GM12878 (cell line): ENCODE results near the gene INTS6. TPM values are rescaled to one million over a fixed set of nuclear protein-coding genes. Genes with fewer than 3 reads are reported as not detected.

Experiments used
- ATAC-seq: fragments of 200-7000 bp; cut with Tn5 transposase; 3 replicates; pipeline ENCODE4 v1.9.1; 2020; ENCODE audit warnings: mild to moderate bottlenecking, moderate library complexity
- BruUV-seq: library from RNA; stranded (reverse); fragments of 400-500 nt; replicated peaks from 2 replicates; lab custom pipeline; 2021; lab: Mats Ljungman, UMichigan
- CTCF ChIA-PET: fragments of 300-600 bp; sonication (Branson Sonifier 250); formaldehyde crosslinking; extraction: SDS; loops from one replicate; lab custom pipeline; 2021; ENCODE audit warnings: inconsistent platforms; lab: Yijun Ruan, JAX
- POLR2A ChIA-PET: fragments of 350-600 bp; formaldehyde crosslinking; extraction: SDS; loops from one replicate; lab custom pipeline; 2021; ENCODE audit warnings: inconsistent platforms; lab: Charles Lee
- RAD21 ChIA-PET: fragments of 300-600 bp; sonication (Branson Sonifier 250); formaldehyde crosslinking; loops from one replicate; lab custom pipeline; 2023; ENCODE audit warnings: antibody characterized with exemption; ENCODE audit not compliant: unreplicated experiment; lab: Charles Lee
- SMC1A ChIA-PET: fragments of 300-600 bp; sonication (Branson Sonifier 250); formaldehyde crosslinking; loops from one replicate; lab custom pipeline; 2023; ENCODE audit not compliant: unreplicated experiment, uncharacterized antibody; lab: Charles Lee
- DNase-seq: peaks from one replicate; pipeline ENCODE4 v3.0.0-alpha.2; 2011; ENCODE audit warnings: low read depth, low spot score
- FAIRE-seq: peaks from 3 replicates; lab custom pipeline; 2011; peaks lifted over from hg19 to GRCh38; lab: Jason Lieb, UNC
- H2AFZ ChIP-seq: 2 replicates; pipeline ENCODE4 v1.6.0; 2011; ENCODE audit warnings: low read depth, low read length, control low read depth; ENCODE audit not compliant: control insufficient read depth
- H3K27ac ChIP-seq: 2 replicates; pipeline ENCODE4 v1.5.1; 2011; ENCODE audit warnings: control low read depth; ENCODE audit not compliant: control insufficient read depth, insufficient read depth
- H3K27me3 ChIP-seq, 2 experiments: replicated peaks in 1 of 2; 2 replicates each; pipeline versions ENCODE4 v1.6.0 to v1.6.1; 2011; ENCODE audit warnings: low read length in 1 of 2; ENCODE audit not compliant: control insufficient read depth in 2 of 2, insufficient read depth in 2 of 2
- H3K36me3 ChIP-seq, 2 experiments: 2 replicates each; pipeline ENCODE4 v1.5.1; 2011; ENCODE audit warnings: low read length in 1 of 2; ENCODE audit not compliant: control insufficient read depth in 2 of 2, insufficient read depth in 2 of 2
- H3K4me1 ChIP-seq: 2 replicates; pipeline ENCODE4 v1.6.1; 2011; ENCODE audit warnings: mild to moderate bottlenecking, low read length, moderate library complexity, mixed read lengths; ENCODE audit not compliant: control insufficient read depth, insufficient read depth
- H3K4me2 ChIP-seq: 2 replicates; pipeline ENCODE4 v1.6.0; 2011; ENCODE audit warnings: control low read depth; ENCODE audit not compliant: control insufficient read depth, insufficient read depth
- H3K4me3 ChIP-seq: fragments of 200-600 bp; sonication (generic); 2 replicates; pipeline ENCODE4 v1.5.1; 2016
- H3K79me2 ChIP-seq: 2 replicates; pipeline ENCODE4 v1.6.0; 2011; ENCODE audit warnings: low read length; ENCODE audit not compliant: control insufficient read depth, insufficient read depth
- H3K9ac ChIP-seq: 2 replicates; pipeline ENCODE4 v1.8.0; 2011; ENCODE audit warnings: low read length, control low read depth, mixed read lengths; ENCODE audit not compliant: control insufficient read depth, insufficient read depth
- H3K9me3 ChIP-seq: replicated peaks from 3 replicates; pipeline ENCODE4 v1.5.1; 2011; ENCODE audit warnings: mild to moderate bottlenecking, low read length; ENCODE audit not compliant: control insufficient read depth, insufficient read depth
- H4K20me1 ChIP-seq: 2 replicates; pipeline ENCODE4 v1.6.0; 2011; ENCODE audit not compliant: control insufficient read depth, insufficient read depth
- CBX3 ChIP-seq: fragments of 200-600 bp; sonication (generic); IDR thresholded peaks from 2 replicates; pipeline ENCODE4 v1.6.1; 2016; ENCODE audit warnings: low read depth, borderline replicate concordance
- DPF2 ChIP-seq: fragments of 450-650 bp; IDR thresholded peaks from 2 replicates; pipeline ENCODE4 v1.6.1; 2017; ENCODE audit warnings: mild to moderate bottlenecking
- HDAC2 ChIP-seq: fragments of 200-600 bp; sonication (generic); IDR thresholded peaks from 2 replicates; pipeline ENCODE4 v1.6.1; 2017
- MTA3 ChIP-seq: IDR thresholded peaks from 2 replicates; pipeline ENCODE4 v1.6.1; 2012; ENCODE audit warnings: low read length, inconsistent platforms, borderline replicate concordance
- MYB ChIP-seq: fragments of 150-350 bp; IDR thresholded peaks from 2 replicates; pipeline ENCODE4 v1.6.1; 2014; ENCODE audit warnings: mild to moderate bottlenecking, low read depth, low read length, borderline replicate concordance
- NFXL1 ChIP-seq: fragments of 450-650 bp; IDR thresholded peaks from 2 replicates; pipeline ENCODE4 v1.6.1; 2017; ENCODE audit warnings: antibody characterized with exemption, mild to moderate bottlenecking, borderline replicate concordance
- YBX1 ChIP-seq: fragments of 450-650 bp; IDR thresholded peaks from 2 replicates; pipeline ENCODE4 v1.6.1; 2016; ENCODE audit warnings: antibody characterized with exemption
- ZNF274 ChIP-seq: IDR thresholded peaks from one replicate; pipeline ENCODE4 v1.8.0; 2011; ENCODE audit not compliant: insufficient read length, insufficient read depth
- WGBS: methylation state at CpG from one replicate; pipeline ENCODE4 v1.1.6; 2016; ENCODE audit warnings: low lambda C conversion rate; ENCODE audit not compliant: insufficient replicate concordance, insufficient coverage; ENCODE audit errors: missing lambda C conversion rate; 5-methylcytosine and 5-hydroxymethylcytosine counted together
- in situ Hi-C: fragments of 300-500 bp; cut with MboI; formaldehyde crosslinking; loops from 9 replicates; pipeline ENCODE4 v1.14.3; 2018; ENCODE audit warnings: mixed read lengths
- intact Hi-C: fragments of 100-400 bp; cut with micrococcal nuclease; formaldehyde crosslinking; loops from one replicate; pipeline ENCODE4 v1.14.2; 2022; ENCODE audit not compliant: unreplicated experiment
- polyA plus RNA-seq, 11 experiments: library from polyadenylated mRNA; depleted of rRNA in 4 of 11; unstranded in 6 of 11; stranded (reverse) in 5 of 11; fragments of >200 nt; fragmentation: Nextera tagmentation in 4 of 11; fragmentation: Illumina TruSeq in 1 of 11; extraction: Ambion mirVana in 4 of 11; extraction: Trizol in 1 of 11; gene quantifications; 1 replicate in 1 of 11; 2 replicates in 10 of 11; pipeline versions ENCODE4 v1.2.1 to v1.2.3, GENCODE V29; 2011 to 2016; ENCODE audit warnings: inconsistent platforms in 2 of 11, missing spikeins in 2 of 11, low read depth in 1 of 11
- total RNA-seq, 4 experiments: library from RNA; depleted of rRNA in 3 of 4; stranded (reverse); fragments of >200 nt in 3 of 4; fragmentation: Illumina TruSeq in 1 of 4; extraction: Trizol in 1 of 4; gene quantifications; 2 replicates each; pipeline versions ENCODE4 v1.2.1 to v1.2.3, GENCODE V29; 2013 to 2021
- TF ChIP-seq, protein P1 (sequence below): fragments of 450-650 bp; IDR thresholded peaks from 2 replicates; pipeline ENCODE4 v1.6.1; 2018; ENCODE audit warnings: mild to moderate bottlenecking, low read depth, moderate library complexity; ENCODE audit not compliant: partially characterized antibody
- TF ChIP-seq, protein P2 (sequence below): fragments of 450-650 bp; IDR thresholded peaks from 2 replicates; pipeline ENCODE4 v1.6.1; 2017; ENCODE audit warnings: mild to moderate bottlenecking
- TF ChIP-seq, protein P3 (sequence below): fragments of 450-650 bp; IDR thresholded peaks from 2 replicates; pipeline ENCODE4 v1.6.1; 2018; ENCODE audit warnings: borderline replicate concordance, mild to moderate bottlenecking; ENCODE audit not compliant: partially characterized antibody

Gene INTS6
- total and polyA plus RNA-seq, 10 of the 15 experiments (the other 5 are each of a cell fraction or from before 2014, with no cell fraction given), result 7.2 to 57.7 (median 30.9) TPM

DNA sequence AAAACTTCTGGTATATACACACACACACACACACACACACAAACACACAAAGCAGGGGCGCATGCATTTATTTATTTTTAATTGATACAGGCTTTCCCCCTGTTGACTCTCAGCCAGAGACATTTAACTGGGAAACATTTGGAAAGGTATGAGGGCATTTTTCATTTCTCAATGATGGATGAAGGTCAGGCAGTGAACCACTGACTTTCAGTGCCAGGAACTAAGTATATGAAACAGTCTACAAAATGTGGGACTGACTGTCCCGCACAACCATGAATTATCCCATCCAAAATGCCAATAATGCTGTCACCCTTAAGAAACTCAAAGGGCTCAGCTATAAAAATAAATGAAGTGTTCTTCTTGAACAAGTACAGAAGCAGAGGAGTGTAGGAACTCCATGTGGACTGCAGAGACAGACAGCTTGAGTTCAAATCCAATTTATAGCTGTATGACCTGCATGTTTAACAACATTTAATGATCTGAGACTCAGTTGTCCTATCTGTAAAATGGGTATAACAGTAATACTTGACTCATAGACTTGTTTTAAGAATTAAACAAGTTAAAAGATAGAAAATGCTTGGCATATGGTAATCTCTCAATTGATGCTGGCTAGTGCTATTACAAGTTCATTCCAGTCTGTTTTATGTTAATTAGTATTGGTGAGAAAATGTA lies 25.0 kb upstream of the INTS6 start (continued):
- TF ChIP-seq, protein P1, sequence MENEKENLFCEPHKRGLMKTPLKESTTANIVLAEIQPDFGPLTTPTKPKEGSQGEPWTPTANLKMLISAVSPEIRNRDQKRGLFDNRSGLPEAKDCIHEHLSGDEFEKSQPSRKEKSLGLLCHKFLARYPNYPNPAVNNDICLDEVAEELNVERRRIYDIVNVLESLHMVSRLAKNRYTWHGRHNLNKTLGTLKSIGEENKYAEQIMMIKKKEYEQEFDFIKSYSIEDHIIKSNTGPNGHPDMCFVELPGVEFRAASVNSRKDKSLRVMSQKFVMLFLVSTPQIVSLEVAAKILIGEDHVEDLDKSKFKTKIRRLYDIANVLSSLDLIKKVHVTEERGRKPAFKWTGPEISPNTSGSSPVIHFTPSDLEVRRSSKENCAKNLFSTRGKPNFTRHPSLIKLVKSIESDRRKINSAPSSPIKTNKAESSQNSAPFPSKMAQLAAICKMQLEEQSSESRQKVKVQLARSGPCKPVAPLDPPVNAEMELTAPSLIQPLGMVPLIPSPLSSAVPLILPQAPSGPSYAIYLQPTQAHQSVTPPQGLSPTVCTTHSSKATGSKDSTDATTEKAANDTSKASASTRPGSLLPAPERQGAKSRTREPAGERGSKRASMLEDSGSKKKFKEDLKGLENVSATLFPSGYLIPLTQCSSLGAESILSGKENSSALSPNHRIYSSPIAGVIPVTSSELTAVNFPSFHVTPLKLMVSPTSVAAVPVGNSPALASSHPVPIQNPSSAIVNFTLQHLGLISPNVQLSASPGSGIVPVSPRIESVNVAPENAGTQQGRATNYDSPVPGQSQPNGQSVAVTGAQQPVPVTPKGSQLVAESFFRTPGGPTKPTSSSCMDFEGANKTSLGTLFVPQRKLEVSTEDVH, result no peak
- TF ChIP-seq YBX1 (no peak), MTA3 (no peak)

DNA sequence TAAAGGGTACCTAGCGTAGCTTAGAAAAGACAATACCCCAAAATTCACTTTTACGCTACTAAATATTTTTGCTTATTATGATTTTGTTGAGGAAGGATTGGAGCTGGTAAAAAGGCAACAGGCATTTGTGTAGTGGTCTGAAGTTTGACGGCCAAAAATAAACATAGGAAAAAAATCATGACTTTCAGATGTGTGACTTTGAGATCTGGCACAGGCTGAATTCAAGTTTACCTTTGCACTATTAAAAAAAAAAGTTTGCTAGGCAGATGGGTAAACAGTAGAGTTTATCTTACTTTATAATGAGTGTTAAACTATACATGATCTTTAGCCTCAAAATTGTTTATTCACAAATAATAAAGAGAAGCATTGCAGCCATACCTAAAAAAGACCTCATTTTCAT lies 24.3 kb upstream of the INTS6 start:
- ChIA-PET RAD21 (no interaction called here), POLR2A (no interaction called here), CTCF (interaction anchor here (1.2 to 2.2 kb wide), 2 partner anchors 75 to 352 kb away, joined by 3 to 5 read pairs; no protein-coding TSS in a partner anchor), SMC1A (interaction anchor here (0.9 to 4.1 kb wide), 5 partner anchors 20 to 286 kb away, joined by 3 to 13 read pairs (median 4); no protein-coding TSS in a partner anchor)
- in situ Hi-C loops (no loop called here), intact Hi-C loops (no loop called here)
- Histone ChIP-seq H3K4me3 (no peak overlapping the region), H3K9me3 (no peaks in the 10 kb centered on the region), H3K36me3 (no peaks in the 10 kb centered on the region), H3K79me2 (no peaks in the 10 kb centered on the region), H3K4me2 (no peak overlapping the region), H4K20me1 (no peaks in the 10 kb centered on the region), H3K4me1 (no peaks in the 10 kb centered on the region), H2AFZ (no peak overlapping the region), H3K9ac (no peak overlapping the region), H3K27me3 (no peaks in the 10 kb centered on the region), H3K27ac (no peak overlapping the region)
- DNase-seq (no peak), FAIRE-seq (no peak), ATAC-seq (no peak)
- no TSS peak for BruUV-seq
- 95% methylated on average over 3 of the region's 3 CpGs for WGBS
- no peak for TF ChIP-seq DPF2
- TF ChIP-seq, protein P2, sequence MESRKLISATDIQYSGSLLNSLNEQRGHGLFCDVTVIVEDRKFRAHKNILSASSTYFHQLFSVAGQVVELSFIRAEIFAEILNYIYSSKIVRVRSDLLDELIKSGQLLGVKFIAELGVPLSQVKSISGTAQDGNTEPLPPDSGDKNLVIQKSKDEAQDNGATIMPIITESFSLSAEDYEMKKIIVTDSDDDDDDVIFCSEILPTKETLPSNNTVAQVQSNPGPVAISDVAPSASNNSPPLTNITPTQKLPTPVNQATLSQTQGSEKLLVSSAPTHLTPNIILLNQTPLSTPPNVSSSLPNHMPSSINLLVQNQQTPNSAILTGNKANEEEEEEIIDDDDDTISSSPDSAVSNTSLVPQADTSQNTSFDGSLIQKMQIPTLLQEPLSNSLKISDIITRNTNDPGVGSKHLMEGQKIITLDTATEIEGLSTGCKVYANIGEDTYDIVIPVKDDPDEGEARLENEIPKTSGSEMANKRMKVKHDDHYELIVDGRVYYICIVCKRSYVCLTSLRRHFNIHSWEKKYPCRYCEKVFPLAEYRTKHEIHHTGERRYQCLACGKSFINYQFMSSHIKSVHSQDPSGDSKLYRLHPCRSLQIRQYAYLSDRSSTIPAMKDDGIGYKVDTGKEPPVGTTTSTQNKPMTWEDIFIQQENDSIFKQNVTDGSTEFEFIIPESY, result no peak
- TF ChIP-seq CBX3, result no peak
- no peak for TF ChIP-seq MYB
- no peak for TF ChIP-seq NFXL1
- no peak for TF ChIP-seq HDAC2
- no peak for TF ChIP-seq ZNF274
- TF ChIP-seq, protein P3, sequence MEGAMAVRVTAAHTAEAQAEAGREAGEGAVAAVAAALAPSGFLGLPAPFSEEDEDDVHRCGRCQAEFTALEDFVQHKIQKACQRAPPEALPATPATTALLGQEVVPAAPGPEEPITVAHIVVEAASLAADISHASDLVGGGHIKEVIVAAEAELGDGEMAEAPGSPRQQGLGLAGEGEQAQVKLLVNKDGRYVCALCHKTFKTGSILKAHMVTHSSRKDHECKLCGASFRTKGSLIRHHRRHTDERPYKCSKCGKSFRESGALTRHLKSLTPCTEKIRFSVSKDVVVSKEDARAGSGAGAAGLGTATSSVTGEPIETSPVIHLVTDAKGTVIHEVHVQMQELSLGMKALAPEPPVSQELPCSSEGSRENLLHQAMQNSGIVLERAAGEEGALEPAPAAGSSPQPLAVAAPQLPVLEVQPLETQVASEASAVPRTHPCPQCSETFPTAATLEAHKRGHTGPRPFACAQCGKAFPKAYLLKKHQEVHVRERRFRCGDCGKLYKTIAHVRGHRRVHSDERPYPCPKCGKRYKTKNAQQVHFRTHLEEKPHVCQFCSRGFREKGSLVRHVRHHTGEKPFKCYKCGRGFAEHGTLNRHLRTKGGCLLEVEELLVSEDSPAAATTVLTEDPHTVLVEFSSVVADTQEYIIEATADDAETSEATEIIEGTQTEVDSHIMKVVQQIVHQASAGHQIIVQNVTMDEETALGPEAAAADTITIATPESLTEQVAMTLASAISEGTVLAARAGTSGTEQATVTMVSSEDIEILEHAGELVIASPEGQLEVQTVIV, result no peak
